ENCODE measurements around the gene F8.

DNA sequence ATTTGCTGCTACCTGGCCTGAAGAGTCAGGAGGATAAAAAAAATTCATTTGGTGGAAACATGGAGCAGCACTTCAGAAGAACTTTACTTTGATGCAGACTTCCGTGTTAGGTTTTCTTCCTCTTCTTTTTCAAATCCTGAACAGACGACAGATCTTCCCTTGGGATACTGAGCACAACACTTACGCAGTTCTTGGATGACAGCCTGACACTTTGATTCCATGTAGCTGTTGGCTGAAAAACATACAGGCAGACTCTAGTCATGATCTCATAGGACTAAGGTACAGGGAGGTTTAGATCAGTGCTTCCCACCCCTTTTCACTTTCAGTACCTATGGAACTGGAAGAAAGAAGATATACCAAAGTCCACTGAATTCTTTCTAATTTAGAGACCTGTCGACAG lies 39.2 kb upstream of the F8 start:
- no peak for TF ChIP-seq REST (IDR thresholded peaks at IDR 0.05; ENCODE audit: insufficient read depth in 1 of 2, low read depth in 2 of 2, low read length in 2 of 2)
- TF ChIP-seq FOXP2 (optimal IDR thresholded peaks at IDR 0.05; ENCODE audit: borderline replicate concordance, extremely low read depth, extremely low read length, insufficient read depth) = no peak
- TF ChIP-seq POLR2AphosphoS5 (IDR thresholded peaks at IDR 0.05; ENCODE audit: low read depth, low read length) = no peak
- no peak for TF ChIP-seq TAF1 (IDR thresholded peaks at IDR 0.05; ENCODE audit: borderline replicate concordance, insufficient read depth, low read length)
